Right hindlimb (tissue), 1 donor: ENCODE measurements around the gene KREMEN1.

Experiments used
- DNase-seq: peaks from one replicate; pipeline ENCODE4 v3.0.0-alpha.2; 2018

KREMEN1 gene

DNA sequence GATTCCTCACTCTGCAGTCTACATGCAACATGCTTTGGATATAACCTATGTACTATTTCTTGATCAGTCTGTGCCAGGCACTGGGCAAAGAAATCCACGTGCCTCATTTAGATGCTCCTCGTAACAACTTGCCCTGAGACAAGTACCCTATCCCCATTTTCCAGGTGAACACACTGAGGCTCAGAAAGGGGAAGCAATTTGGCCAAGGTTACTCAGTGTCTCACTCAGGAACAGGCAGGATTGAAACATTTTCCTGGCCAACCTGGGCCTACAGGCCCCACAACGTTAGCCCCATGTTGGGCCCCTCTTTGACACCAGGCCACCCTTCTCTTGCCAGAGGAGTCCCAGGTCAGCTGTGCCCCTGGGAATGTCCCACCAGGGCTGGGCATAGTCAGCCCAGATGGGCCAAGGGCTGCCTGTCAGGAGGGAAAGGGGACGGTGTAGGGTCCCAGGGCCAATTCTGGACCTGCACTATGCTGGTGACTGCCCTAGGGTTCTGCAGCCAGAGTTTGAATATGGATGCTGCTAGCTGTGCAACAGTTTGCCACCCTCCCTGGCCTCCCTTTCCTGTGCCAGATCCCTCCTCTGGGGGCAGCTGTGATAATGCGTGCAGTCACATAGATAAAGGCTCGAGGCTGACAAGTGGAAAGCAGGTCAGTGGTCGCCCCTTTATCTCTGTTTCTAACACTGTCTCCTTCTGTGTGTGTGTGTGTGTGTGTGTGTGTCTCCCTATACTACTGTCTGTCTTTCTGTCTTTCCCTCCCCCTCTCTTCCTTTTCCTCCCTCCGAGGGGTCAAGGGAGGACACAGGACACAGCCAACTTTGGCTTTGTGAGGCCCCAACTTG is 122.5 kb downstream of the KREMEN1 start:
- DNase-seq, result no peak

DNA sequence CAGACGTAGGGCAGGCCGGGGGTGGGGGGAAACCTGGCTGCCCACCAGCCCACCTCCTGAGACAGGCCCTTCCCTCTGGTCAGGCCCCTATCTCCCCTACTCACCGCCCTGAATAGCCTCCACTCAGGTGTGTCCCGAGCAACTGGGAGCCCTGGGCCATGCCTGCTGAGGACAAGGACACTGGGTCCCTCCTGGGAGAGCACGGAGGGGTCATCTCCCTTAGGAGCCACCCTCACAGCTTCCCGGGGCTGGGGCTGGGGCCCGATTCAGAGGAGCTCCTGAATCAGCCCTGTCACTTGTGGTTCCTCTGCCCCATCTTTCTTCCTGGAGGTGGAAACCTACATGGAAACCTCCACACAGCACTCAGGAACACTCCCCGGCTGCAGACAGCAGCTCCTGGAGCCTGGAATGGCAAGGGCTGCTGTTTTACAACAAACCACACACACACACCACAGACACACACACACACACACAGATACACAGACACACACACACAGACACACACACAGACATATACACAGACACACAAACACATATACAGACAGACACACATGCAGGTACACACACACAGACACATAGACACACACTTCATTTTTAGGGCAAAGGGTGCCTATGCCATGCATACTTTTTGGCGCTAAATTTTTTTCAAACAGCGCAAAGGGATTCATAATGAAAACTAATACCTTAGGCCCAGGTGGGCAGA is 123.3 kb downstream of the KREMEN1 start:
- DNase-seq, result no peak

DNA sequence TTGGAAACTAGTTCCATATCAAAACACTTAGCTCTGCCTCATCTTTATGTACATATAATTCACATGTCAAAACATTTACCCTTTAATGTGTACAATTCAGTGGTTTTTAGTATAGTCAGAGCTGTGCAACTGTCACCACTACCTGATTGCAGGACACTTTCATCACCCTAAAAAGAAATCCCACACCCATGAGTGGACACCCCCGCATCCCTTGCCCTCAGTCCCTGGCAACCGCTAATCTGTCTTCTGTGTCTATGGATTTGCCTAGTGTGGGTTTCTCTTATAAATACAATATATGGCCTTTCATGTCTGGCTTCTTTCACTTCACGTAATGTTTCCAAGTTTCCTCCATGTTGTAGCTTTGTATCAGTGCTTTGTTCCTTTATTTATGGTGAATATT is 124.3 kb downstream of the KREMEN1 start:
- no peak for DNase-seq

DNA sequence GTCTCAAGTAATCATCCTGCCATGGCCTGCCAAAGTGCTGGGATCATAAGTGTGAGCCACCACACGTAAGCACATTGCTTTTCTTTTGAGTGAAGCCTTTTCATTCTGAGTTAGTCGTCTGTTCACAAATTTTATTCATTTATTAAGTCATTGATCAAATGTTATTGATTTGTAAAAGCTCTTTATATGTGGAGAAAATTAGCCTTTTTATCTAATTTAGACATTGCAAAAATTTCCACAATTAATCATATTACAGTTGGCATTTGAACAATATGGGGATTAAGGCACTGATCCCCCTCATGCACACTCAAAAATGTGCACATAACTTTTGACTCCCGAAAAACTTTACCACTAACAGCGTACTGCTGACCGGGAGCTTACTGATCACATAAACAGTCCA is 125.4 kb downstream of the KREMEN1 start:
- no peak for DNase-seq

DNA sequence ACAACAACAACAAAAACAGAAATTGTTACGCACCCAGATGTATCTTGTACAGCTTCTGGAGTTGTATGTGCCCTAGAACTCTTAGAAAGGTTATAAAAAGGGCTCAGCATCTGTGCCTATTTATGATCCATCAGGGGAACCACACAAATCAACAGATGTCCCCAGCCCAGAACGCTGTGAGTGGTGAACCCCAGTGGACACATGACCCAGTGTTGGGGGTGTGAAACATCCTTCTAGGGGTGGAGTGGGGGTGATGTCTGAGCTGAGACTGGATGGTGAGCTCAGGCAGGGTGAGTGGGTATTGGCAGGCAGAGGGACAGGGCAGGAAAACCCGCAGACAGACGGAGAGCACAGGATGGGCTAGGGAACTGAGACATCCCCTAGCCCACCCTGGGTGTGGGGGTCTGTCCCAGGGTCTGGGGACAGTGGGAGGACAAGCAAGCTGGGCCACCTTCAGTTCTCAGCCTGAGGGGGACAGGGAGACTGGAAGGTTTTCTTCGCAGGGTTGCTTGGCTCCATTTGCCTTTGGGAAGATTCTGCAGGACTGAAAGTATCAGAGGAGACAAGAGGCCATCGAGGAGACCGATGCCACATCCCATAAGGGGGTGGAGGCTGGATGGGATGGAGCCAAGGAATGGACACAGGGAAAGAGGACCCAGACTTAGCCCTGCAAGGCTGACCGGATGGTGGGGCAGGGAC is 127.0 kb downstream of the KREMEN1 start:
- no peak for DNase-seq

DNA sequence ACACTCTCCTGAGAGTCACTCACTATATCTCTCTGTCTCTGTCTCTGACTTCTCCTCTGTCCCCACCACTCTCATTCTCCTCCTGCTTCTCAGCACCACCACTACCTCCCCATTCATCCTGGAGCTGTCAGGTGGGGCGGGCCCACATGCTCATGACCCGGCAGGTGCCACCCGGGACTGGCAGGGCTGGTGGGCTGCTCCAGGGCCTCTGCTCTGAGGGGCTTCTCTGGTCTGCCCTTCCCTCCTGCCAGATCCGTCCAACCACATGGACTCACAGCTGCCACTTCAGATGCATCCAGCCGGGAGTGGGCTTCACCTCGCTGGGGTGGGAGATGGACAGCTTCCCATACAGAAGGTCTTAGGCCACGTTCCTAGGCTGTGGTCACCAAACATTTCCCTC is 128.1 kb downstream of the KREMEN1 start:
- no peak for DNase-seq

DNA sequence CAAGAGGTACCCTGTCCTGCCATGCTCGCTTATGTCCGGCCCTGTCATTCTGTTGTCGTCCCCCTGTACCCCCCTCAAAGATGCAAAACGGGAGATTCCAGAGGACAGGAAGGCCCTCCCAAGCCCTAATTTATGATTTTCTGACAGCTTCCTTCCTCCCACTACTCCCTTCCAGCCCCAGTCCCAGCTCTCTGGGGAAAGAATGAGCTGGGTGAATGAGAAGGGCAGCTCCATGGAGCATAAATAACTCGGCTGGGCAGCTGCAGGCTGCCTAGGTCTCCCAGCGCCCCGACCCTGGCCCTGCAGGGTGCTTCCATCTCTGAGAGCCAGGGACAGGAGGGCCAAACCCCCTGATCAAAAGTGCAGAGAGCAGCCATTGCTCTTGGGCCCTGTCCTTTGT is 128.9 kb downstream of the KREMEN1 start:
- DNase-seq, result peak; percentile 16

DNA sequence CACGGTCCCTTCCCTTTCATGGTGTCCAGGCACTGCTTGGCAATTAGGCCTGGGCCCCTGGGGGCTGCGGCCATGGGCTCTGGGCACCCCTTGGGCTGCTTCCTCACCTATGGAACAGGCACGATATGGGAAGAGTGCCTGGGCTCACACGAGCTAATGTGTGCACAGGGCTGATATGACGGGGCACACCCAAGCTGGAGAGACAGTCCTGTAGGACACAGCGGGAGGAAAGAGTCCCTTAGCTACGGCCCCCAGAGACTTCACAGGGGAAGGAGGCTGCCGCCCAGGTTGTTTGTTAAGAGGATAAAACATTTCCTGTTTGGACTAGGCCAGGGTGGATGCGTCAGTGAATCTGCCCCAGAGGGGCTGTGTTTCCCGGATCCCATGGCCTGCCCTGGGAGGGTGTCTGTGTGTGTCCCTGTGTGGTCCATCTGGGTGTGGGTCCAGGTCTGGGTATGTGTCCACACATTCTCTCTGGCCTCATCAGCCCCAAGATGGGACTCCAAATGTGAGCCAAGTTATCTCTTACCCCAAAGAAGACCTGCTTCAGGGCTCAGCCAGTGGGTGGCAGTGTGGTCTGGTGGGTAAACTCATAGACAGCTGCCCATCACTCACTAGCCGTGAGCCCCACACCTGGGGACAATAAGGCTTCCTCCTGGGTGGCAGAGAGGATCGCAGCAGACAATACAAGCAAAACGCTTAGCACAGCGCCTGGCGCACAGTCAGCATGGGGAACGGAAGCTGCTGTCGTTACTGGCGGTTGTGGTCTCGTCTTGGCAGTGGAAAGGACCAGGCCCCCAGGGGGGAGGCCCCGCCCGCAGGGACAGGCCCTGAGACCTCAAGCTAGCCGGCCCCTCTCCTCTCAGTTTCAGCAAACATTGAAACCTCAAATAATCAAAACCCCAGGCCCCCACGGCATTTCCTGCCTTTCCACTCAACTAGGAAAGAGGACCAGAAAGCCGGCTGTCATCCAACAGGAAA is 129.7 kb downstream of the KREMEN1 start:
- DNase-seq, result peak; percentile 81

DNA sequence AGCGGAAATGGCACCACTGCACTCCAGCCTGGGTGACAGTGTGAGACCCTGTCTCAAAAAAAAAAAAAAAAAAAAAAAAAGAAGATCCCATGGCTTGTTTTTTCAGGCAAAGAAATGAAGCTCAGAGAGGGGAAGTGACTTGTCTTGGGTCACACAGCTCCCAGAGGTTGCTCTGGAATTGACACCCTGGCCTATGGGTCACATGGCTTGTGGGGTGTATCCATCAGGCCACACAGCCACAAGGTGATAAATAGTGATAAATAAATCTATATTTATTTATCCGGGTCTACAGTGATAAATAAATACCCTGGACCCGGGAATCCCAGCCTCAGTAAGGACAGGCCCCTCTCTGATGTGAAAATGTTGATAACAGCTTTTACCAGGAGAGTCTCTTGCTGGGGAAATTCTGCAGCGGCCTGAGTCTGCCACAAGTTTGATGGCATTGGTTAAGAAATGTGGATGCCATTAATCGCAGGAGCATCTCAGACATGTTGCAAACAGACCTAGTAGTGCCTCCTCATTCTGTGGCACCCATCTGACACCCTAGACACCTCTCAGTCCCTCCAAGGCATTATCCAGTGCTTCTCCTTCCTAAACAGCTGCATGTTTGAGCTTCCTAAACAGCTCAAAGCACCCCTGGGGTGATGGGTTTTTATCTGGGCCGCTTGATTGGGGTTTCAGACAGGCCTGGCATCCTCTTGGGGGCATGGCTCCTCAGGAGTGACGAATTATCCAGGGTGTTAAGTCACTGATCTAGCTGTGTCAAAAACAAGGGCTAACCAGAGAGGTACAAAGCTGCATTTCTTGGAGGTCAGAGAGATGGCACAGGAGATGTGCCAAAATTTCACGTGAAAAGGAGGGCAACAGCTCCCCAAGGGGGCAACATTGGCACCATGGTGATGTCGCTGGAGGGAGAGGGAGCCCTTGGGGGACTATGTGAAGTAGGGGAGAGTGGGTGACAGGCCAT is 130.9 kb downstream of the KREMEN1 start:
- DNase-seq, result no peak

DNA sequence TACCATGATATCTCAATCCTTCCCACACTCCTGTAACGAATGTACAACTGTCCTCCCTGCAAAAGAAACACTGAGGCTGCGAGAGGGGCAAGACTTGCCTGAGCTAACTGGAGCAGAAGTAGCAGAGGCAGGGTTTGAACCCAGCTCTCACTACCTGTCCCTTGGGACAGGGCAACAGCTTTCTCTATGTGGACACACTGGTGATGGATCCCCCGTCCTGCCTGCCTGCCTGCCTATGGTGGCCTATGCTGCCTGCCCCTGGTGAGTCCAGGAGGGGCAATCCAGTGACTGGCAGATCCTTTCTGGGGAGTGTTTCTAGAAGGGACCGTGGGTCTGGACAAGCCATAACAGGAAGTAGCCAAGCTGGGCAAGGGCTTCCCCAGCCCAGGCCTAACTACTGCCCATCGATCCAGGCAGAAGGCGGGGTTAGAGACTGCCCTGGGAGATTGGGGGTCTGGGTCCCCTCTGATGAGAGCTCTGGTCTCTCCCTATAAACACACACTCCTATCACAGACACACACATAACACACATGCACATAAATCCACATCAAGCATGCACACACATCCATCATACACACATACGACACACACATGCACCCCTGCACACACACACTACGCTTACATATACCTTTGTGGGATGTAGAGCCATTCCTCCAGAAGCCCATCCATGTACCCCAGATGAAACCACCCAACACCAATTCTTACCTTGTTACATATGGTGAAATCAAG is 131.8 kb downstream of the KREMEN1 start:
- no peak for DNase-seq

DNA sequence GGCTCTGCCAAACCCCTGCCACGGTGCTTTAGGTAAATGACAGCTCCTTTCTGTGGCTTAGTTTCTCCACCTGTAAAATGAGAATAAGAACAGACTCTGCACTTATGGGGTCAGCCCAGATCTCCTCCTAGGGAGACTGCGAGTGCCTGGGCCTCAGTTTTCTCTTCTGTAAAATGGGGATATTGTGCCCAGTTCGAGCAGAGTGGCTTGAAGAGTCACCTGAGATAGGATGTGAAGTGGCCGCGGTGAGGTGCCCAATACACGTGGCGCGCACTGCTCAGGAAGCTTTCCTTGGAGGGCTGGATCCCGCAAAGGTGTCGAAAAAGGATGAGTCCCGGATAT is 132.4 kb downstream of the KREMEN1 start:
- DNase-seq, result no peak

DNA sequence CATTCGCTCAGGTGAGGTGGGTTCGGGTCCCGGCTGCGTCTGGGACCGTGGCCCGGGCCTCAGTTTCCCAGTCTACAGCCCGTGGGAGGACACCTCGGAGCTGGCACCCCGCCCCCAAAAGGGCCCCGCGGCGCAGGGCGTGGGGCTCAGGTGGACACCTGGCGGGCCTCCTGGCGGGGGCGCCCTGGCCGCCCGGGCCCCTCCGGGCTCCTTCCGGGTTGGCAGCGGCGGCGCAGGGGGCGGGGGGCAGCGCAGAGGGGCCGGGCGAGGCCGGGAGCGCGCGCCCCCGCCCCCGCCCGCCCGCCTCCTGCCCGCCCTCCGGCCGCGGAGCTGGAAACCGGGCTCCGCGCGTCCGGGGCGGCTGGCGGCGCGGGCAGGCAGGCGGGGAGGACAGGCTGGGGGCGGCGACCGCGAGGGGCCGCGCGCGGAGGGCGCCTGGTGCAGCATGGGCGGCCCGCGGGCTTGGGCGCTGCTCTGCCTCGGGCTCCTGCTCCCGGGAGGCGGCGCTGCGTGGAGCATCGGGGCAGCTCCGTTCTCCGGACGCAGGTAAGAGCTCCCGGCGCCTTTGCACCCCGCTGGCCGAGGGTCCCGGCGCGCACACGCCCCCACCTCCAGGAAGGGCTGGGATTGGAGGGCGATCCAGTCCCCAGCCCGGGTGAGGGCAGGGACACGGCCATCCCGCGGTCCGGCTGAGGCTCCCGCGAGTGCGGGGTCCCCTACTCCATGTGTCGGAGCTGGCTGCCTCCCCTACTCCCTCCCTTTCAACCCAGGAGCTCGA is 132.9 kb downstream of the KREMEN1 start, which contains the start of gene EMID1:
Gene EMID1 (plus strand): TSS at position 303 of the 778 bp plus-strand sequence. CDS start 143 bp downstream, at position 446.
- peak; percentile 54 for DNase-seq

DNA sequence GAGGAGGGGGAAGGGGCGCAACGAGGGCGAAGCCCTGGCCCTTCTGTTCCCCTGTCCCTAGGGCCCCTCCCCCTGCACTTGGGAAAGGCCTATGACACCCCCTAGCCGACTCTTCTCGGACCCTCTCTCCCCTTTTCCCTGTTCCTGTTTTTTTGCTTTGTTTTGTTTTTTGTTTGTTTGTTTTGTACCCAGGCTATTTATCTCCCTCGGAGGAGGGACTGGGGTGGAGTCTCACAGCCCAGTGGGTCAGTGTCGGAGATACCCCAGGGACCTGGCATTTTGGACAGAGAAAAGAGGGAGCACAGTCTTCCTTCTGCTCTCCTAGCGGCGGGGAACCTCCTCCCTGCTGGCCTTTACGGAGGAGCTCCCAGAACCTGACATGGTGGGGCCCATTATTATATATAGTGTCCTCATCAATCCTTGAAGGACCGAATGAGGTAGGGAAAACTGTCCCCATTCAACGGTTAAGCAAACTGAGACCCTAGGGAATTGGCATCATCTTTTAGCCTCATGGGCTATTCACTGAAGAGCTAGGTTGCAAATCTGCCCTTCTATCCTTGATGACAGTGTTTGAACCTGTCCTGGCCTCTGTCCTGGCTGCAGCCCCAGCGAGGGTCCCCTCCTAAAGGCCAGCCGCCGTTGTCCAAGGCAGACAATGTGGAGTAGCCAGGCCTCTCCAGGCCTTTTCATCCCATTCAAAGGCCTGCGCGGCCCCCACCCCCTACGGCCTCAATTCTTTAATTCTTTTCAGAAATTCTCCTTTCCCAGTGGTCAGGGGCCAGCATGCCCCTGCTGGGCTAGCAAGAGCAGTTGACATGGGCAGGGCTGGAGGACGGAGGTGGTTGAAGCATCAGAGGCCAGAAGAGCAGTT is 133.8 kb downstream of the KREMEN1 start:
- DNase-seq, result no peak

DNA sequence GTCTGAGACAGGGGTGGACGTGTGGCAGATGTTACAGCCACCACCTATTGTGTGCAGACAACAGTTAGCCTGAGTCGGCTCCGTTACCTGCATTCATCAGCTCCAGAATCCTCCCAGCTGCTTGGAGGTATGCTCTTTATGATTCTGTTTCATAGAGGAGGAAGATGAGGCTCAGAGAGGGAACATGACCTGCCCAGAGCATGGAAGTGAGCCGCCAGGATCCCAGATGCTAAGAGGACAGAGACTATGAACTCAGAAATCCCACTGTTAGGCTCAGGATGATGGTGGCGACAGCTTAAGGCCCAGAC is 134.4 kb downstream of the KREMEN1 start:
- DNase-seq, result no peak

DNA sequence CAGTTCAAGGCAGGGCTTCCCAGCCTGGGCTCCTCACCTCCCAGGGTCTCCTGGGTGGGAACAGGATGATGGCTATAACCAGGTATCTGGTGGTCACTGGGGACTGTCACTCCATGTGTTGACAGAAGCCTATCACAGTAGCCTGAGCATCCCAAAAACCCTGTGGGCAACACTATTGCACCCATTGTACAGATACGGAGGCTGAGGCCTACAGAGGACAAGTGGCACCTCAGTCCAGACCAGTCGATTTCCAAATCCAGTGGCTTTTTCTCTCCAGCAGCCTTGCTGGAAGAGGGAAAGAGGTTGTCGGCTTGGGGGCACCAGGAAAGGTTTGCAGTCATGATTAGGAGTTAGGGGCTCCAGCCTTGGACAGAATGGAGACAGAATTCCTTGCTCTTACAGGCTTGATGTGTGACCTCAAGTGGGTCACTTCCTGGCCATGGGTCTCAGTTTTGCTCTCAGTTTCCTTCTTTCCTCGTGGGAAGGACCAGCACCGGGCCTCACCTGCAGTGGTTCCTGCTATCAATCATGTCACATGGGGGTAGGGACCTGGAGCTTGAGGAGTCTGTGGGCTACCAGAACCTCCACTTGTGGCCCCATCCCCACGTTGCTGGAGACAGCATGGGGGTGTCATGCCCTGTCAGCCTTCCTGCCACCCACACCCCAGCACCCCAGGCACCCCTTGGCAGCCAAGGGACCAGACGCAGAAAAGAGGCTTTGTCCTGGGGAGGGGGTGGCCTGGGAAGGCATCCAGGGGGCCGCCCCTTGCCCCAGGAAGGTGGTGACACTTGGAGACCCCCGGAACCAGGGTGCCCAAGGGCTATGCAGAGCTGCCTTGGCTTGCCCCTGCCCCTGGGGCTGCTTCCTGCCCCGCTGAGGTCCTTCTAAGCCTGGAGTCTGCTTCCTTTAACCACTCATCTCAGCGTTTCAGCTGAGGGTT is 135.0 kb downstream of the KREMEN1 start:
- DNase-seq, result no peak

DNA sequence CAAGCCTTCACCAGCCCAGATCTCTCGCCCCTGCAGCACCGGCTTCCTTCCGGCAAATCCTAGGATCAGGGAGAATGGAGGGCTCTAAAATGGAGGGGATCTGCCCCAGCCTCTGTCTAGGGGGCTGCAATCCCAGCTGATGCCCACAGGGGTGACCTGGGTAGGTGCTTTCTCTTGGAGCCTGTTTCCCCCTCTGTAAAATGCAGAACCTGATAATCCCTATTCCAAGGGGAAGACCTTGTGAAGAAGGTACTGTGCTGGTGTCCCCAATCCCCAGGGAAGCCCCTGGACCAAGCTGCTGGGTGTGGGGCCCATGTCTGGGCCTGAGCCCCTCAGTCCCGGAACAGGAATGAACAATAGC is 135.6 kb downstream of the KREMEN1 start:
- DNase-seq, result no peak

DNA sequence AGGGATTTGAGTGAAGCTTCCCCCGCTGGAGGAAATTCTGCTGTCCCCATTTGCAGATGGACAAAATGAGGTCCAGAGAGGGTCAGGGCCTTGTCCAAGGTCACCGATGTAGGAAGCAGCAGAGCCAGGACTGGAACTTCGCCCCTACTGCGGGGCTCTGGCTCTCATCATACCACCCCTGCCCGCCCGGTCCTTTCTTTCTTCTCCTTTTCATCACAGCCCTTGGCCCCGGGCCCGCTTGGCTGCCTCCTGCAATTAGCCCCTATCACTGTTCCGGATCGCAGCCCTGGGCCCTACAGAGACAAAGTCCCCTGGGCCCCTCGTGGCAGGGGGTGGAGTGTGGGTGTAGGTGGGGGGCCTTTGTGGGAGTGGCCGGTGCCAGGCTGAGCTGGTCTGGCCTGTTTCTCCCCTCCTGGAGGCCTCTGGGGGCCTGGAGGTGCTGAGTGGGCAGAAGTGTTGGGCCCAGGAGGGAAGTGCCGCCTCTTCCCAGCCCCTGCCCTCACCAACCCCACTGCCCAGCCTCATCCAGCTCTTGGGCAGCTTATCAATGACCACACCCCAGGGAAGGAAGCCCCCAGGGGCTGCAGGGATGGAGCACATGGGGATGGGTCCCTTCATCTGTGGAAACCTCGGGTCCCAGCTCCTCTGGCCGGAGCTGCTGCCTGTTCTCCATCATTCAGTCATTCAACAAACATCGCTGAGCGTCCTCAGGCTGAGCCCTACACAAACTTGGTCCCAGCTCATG is 136.2 kb downstream of the KREMEN1 start:
- no peak for DNase-seq
